Activated T-helper 1 cell treated with anti-CD3 and anti-CD28 coated beads, Interleukin-2, amount 50 U/mL, for 16 hours (primary cell): ENCODE measurements around the gene COLEC12.

Experiments used
- DNase-seq, 2 donors: peaks; one replicate each; pipeline ENCODE4 v3.0.0-alpha.2; 2020; ENCODE audit warnings: low read depth in 1 of 2, low spot score in 1 of 2

COLEC12 gene

DNA sequence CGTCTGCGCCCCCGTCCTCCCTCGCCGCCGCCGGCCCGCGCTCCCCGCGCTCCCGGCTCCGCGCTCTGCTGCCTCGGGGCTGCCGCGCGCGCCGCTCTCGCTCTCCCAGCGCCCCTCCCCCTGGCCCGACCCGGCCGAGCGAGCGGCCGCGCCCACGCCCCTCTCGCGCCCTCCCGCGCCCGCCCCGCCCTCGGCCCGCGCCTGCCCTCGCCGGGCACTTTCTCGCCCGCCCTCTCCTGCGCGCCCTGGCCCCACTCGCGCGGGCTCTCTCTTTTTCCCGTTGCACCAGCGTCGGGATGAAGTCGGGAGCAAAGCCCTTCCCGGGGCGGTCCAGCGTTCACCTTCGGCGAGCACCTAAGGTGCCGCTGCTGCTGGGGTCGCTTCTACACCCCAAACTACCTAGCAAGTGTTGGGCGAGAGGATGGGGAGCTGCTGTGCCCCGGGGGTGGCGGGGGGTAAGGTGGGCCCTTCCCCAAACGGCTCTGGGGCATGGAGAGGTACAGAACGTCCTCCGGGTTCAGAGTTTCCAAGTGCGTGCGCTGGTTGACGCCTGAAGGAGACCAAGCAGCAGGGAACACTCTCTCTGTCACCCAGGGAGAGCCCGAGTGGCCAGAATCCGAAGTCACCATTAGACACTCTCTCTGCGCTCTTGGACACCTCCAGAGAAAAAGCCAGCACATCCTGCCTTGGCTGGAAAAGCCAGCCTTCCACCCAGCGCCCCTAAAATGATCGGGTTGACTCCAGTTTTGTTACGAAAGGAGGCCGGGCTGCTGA, at the start of gene COLEC12:
Gene COLEC12, minus strand, starts transcription at position 70 of the 774 bp plus-strand sequence. CDS start 187 bp downstream, outside the sequence.
- DNase-seq = no peak

DNA sequence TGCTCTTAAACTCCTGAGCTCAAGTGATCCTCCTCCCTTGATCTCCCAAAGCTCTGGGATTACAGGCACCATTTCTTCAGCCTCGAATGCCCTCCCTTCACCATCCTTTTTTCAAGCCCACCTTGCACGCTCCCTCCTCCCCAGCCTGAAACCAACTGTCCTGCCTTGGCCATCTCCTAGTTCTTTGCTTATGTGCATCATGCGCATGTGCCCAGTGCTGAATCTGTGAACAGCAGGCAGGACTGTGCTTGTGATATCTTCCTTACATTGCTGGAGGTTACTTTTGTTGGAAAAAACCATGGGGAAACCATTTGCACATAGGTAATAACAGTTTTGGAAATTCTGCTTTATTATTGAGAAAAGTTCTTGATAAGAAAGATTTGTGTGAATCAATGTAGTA, 49.5 kb upstream of the COLEC12 start:
- DNase-seq = no peak

DNA sequence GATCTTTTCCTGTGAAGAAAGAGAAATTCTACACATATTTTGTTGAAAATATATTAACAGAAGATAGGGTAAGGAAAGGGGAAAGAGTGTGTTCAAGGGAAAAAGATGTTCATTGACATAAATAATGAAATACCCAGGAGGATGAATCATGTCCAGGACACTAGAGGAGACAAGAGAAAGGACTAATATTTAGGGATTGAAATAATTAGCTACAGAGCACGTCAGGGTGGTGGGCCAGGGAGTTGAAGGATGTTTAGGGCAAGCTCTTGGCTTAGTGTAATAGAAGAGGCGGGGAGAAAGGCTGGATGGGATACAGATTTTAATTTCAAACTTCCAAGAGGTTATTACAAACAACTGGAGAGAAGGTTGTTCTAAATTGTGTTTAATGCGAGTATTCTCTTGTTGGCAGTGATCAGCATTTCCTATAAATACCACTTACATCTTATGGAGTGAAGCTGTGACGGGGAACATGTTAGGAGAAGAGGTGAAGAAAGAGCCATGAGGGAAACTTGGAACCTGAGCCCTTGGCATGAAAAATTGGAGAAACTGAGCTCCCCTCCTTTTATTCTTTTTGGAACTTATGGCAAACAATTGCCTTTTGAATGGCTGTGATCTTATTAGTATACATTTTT, 43.1 kb upstream of the COLEC12 start:
- DNase-seq = no peak

DNA sequence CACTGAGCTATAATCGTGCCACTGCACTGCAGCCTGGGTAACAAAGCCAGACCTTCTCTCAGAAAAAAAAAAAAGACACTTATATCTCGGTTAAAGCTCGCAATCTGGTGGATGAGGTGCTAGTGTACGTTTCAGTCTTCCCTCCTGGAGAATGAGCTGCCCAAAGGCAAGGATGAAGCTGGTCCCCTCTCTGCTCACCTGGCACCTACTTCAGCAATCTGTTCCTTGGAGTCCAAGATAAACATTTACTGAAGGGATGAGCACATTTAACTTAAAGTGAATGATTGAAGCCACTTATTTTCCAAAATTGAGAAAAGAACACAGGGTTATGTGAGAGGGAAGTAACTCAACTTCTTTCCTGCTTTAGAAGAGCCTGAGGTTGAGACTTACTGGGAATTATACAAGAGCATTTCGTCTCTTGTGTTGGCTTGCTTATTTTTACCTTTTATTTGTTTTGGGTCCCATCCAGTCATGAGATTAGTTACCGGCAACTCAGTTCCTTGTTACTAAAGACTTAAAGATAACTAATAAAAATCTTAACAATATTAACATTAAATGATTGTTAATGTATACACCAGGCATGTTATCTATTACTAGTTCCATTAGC, 33.6 kb upstream of the COLEC12 start:
- no peak for DNase-seq

DNA sequence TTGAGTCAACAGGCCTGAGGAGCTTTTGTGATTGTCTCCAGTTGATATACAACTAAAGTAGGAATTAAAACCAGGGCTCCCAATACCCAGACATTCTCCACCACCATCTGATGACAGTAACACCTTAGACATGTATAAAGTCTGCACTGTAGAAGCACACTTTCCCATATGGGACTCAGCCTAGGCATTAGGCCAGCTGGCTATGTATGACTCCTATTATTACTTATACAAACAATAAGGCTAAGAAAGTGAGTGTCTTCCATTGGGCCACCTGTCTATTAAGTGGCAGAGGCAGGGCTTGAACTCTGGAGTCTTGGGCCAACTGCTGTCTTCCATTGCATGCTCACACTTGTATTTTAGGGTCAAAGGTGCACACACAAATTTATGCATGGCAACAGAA, 32.1 kb upstream of the COLEC12 start:
- no peak for DNase-seq

DNA sequence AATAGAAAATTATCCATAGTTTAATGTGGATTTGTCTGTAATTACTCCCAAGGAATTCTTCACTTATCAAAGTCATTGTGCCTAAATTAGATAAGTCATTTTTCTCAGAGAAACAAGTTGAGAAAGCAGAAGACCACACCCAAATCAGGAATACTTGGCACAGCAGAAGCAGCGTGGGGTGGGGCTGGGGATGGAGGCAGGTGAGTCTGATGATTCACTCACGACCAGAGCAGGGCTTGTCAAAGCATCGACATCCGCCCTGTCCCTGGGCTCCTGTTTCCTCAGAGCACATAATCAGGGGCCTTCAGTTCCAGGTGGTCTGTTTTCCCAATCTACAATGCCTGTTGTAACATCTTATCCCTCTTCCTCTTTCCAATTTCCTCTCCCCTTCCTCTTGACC, 31.5 kb upstream of the COLEC12 start:
- no peak for DNase-seq

DNA sequence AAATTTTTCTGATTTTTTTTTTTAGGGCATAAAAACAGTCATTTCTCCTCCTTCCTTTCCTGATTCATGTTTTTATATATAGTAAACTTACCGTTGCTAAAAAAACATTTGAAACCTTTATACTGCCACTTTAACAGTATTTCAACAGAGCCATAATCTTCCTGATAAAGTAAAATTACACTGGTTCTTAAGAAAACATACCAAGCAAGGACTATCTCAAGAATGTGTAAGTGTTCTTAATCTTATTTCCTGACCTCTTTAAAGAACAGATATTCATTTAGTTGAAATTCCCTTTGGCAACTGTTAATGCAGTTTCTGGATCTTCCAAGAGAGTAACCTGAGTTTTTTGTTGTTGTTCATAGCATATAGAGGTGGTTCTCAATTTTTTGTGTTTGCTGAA, 26.6 kb upstream of the COLEC12 start:
- no peak for DNase-seq

DNA sequence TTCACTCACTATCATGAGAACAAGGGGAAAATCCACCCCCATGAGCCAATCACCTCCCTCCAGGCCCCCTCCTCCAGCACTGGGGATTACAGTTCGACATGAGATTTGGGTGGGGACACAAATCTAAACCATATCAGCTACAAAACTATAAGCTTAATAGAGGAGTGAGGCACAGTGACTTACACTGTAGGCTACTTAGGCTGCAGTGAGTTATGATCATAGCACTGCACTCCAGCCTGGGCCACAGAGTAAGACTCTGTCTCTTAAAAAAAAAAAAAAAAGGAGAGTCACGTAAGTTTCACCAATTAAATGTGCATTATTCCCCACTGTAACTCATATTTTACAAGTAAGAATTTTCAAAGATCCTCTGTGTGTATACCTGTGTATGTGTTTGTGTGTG, 26.2 kb upstream of the COLEC12 start:
- DNase-seq = no peak

DNA sequence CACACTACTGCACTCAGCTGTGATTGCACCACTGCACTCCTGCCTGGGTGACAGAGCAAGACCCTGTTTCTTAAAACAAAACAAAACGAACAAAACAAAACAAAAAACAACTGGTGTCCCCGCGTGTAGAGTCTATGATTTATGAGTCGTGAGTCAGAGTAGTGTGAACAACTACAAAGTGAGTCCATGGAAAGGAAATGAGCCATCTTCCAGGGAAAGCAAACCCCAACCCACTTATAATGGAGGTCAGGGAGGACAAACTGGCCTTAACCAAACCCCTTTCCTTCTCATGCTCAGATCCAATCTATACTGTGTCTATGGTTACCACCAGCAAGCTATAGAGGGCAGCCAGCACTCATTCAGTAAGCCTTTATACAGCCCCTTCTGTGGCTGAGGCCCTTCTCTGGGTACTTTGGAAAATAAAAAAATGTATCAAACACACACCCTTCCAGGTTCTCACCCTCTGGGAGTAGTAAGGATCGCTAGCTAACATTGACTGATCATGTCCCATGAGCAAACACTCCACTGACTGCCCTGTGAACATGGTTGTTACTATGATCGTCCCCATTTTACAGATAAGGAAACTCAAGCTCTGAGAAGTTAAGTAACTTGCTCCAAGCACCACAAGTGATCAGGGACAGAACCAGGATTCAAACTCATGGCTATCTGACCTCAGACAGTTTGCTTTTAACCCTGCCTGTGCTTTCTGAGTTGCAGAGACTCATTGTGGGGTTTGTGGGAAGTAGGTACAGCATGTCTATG, 24.7 kb upstream of the COLEC12 start:
- DNase-seq = no peak

DNA sequence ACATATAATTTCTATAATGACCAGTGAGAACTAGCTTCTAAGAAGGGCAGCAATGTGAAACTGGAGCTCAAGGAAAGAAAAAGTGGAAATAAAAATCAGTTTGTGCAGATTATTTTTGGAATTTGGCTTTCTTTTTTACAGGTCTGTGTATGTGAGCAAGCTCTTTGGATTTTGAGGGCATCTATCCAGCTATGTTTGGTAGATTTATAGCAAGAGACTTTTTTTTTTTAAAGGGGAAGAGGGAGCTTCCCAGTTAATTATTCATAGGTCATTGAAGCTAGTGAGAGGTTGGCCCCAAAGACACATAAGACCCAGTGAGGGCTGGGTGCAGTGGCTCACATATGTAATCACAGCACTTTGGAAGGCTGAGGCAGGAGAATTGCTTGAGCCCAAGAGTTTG, 24.0 kb upstream of the COLEC12 start:
- DNase-seq = no peak

DNA sequence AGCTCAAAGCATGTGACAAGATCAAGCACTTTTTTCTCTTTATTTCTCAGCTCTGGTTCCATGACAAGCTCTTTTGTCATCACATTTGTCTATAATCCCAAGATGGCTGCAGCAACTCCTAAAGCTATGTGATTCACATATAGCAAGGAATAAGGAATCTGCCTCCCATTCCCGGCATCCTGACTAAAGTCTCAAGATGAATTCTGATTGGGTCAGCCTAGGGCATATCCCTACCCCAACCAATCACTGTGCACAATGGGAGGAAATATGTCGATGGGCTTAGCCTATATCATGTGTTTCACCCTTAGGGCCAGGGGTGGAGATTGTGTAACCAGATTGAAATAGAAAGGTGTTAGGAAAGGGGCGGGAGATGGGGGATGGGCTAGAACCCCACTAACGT, 23.1 kb upstream of the COLEC12 start:
- no peak for DNase-seq

DNA sequence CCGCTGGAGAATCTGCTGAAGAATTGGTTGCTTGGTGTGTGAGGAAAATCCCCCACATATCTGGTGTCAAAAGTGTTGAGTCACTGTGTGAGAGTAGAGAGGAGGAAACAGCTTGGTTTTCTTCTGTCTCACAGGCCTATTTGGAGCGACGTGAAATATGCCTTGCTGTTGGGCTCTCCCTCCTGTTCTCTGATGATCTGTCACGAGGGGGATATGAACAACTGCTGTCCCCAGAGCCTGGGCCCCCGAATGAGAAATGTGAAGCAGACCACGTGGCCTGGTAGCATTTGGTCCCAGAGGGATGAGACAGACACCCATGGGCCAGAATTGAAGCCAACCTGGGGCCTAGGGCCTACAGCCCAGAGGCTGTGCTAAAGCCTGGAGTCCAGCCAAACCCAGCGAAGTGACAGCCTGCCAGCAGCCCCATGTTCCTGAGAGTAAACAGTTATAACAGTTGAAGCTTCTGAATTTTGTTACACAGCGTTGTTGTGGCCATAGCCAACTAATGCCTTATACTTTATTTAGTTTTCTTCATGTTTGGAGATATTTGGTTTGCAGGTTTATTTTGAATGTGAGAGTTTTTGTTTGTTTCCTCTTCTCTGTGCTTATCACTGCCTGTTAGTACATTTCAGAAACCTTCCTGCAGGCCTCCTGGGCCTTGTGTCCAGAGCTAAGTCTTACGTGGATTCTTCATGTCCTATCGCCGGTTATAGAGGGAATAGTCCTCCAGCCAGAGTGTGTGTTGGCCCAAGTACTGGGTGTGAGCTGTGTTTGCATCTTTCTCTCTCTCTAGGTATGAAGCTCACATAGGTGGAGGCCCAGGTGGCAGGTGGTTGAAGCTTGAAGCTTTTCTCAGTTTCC, 18.7 kb upstream of the COLEC12 start:
- no peak for DNase-seq

DNA sequence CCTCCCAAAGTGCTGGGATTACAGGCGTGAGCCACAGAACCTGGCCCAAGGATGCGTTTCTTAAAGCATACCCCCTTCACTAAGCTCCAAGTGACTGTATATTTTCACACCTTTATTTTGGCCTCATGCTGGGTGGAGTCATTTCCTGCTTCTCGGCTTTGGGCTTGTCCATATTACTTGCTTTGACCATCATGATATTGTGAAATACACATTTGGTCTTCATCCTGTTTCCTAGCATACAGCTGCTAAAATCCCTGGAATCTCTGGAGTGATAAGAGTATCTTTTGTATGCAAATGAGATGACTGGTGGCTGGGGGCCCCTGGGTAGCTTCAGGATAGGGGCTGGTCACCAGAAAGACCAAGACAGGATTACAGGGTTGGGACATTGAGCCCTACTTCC, 17.6 kb upstream of the COLEC12 start:
- DNase-seq = no peak

DNA sequence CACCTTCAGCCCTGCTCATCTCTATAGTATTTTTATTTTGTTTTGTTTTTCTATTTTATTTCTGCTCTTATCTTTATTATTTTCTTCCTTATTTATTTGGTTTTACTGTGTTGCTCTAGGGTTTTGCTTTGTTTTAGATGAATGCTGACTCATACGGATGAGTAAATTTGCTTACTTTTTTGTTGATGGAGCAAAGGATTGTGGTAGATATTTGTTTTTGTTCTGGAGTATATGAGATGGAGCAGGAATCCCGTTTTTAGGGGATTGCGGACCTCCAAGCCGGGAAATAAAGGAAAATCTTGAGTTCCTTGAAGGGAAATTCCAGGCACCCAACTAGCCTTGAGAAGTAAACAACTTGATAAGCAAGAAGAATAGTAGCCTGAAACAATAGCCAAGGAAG, 15.3 kb upstream of the COLEC12 start:
- DNase-seq = no peak

DNA sequence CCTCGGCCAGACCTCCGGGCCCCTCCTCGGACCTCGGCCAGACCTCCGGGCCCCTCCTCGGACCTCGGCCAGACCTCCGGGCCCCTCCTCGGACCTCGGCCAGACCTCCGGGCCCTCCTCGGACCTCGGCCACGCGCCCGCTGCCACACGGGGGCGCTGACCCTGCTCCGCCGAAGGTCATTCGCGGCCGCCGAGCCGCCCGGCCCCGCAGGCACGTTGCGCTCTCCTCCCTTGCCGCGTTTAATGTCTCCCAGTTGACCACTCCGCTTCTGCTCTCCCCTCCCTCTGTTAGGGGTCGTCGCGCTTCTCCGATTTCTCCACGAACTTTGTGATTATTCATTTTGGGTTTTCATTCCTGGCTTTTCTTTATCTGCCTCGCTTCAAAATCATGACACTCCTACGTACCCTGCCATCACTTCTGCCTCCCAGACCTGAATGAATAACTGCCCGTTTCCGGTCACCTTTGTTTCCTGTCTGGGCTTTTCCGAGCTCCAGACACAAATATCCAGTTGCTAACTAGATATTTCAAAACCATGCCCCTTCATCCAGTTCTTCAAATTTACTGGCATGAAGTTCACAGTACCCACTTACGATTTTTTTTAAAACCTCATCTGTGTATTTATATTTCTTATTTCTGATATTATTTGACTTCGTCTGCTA, 14.8 kb upstream of the COLEC12 start:
- DNase-seq = no peak

DNA sequence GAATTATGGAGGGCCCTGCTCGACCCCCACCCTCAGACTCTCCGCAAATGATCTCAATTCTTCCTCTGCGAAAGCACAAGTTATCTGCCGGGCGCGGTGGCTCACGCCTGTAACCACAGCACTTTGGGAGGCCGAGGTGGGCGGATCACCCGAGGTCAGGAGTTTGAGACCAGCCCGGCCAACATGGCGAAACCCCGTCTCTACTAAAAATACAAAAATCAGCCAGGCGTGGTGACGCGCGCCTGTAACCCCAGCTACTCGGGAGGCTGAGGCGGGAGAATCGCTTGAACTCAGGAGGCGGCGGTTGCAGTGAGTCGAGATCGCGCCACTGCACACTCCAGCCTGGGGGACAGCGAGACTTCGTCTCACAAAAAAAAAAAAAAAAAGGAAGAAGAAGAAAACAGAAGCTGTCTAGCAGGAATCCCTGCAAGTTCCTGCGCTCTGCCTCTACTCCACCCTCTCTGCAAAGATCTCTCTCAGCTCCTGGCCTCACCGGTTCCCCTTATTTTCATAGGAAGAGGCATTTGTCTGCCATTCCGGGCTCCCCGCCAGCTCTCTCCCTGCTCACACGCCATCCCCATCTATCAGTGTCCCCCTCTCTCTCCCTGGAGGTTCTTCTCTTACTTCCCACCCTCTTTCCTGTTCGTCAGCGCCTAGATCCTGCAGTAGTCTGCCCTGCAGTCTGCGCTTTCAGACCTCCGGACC, 13.5 kb upstream of the COLEC12 start:
- no peak for DNase-seq

DNA sequence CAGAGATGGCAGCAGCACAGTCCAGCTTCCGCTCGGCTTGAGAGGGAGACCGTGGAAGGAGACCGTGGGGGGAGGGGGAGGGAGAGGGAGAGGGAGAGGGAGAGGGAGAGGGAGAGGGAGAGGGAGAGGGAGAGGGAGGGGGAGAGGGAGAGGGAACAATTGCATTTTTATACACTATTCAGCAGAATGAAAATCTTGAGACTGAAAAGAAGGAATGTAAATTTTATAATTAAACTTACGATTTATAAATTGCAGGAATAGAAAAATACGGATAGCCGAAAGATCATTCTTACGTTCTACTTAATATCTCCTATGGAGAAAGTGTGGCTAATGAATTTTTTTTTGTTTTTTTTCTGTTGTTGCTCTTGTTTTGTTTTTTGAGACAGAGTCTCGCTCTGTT, 12.5 kb upstream of the COLEC12 start:
- DNase-seq = no peak

DNA sequence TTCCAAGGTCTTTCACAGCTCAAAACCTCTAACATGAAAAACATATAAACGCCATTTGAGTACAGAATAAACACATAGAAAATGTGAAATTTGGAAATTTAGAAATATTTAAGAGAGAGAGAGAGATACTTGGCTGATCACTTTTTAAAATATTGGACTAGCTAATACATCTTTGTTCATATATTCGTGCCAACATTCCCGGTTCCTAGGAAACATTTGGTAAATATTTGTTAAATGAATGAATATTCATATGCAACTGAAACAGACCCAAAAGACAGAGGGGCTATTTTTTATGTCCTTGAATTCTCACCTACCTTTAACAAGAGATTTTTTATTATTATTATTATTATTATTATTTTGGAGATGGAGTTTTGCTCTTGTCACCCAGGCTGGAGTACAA, 8.3 kb upstream of the COLEC12 start:
- no peak for DNase-seq

DNA sequence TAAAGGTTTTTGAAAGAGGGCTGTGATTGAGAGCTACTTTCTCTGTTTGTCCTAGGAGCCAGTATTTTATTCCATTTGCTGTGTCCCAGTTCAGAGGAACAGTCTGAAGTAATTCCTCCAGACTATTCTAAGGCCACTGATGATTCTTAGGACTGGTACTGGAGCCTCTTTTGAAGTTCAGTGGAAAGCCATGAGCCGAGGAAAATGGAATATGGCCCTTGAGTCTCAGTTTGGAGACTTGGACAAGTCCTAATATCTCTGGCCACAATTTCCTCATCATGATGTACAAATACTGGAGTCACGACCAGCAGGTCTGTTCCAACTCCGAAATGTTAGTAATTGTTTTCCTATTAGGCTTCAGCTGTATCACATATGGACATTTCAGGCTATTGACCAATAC, 7.1 kb upstream of the COLEC12 start:
- DNase-seq = no peak

DNA sequence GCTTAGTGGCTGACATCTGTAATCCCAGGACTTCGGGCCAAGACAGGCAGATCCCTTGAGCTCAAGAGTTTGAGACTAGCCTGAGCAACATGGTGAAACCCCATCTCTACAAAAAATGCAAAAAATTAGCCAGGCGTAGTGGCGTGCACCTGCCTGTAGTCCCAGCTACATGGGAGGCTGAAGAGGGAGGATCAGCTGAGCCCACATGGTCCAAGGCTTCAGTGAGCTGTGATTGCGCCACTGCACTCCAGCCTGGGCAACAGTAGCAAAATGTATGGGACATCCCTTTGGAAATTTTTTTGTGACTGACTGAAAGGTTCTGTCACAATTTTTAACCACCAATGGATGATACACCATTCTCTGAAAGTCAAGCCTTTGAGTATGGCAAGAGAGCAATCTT, 6.3 kb upstream of the COLEC12 start:
- DNase-seq = no peak
